NCI-H524 treated with DMSO at 0.1 percent for 48 hours (cell line): ENCODE results near the gene MED8.

Experiments used
- DNase-seq: peaks from one replicate; lab custom pipeline; 2025; lab: John Stamatoyannopoulos, UW

Gene MED8

DNA sequence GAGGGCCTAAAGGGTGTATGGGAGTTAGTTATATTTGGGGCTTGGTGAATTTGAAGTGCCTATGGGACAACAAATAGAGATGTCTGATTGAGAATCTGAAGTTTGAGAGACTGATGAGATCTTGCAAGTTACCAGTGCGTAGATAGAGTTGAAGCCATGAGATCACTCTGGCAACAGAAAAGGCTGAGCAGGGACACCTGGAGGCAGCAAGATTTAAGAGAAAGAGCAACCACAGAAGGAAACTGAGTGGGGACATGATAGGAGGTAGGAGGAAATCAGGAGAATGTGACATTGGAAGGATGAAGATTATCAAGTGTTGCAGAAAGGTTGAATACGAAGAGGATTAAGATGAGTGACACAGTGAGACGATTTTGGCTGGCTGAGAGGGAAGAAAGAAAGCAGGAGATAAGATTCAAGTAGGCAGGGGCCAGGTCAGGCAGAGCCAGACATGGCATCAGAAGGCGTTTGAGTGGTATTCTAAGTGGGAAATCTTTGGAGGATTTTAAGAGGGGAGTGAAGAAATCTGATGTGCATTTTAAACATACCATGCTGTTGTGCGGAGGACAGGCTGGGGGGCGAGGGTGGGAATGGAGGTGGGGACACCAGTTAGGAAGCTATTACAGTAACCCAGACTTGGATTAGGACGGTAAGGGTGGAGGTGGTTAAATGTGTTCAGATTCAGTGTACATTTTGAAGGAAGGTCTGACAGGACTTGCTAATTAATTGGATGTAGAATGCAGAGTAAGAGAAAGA is 55.0 kb downstream of the MED8 start:
- no peak for DNase-seq
